HG02678 (cell line): ENCODE results near the gene OR2T29.
"Not testable (repeated sequence)": the region's sequence is repeated elsewhere in the genome, so short reads cannot be mapped to it uniquely, and the experiment has no call there.

Source experiments
- ATAC-seq: cut with Tn5 transposase; IDR thresholded peaks from one replicate; pipeline ENCODE4 v1.9.1; 2021; ENCODE audit warnings: mild to moderate bottlenecking, moderate library complexity; ENCODE audit not compliant: unreplicated experiment

Gene OR2T29

DNA sequence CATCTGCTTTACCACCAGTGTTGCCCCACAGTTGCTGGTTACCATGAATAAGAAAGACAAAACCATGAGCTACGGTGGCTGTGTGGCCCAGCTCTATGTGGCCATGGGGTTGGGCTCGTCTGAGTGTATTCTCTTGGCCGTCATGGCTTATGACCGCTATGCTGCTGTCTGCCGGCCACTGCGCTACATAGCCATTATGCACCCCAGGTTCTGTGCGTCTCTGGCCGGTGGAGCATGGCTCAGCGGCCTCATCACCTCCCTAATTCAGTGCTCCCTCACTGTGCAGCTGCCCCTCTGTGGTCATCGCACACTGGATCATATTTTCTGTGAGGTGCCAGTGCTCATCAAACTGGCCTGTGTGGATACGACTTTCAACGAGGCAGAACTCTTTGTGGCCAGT lies 40.7 kb downstream of the OR2T29 start:
- ATAC-seq = no peak

- ATAC-seq = not testable (repeated sequence)
Observed at GRCh38 chr1:248510217-248510616, 52.4 kb downstream of the OR2T29 start.

- ATAC-seq = not testable (repeated sequence)
Observed at GRCh38 chr1:248507773-248508172, 54.8 kb downstream of the OR2T29 start, which contains the start of gene OR2G6. Gene OR2G6, plus strand, starts transcription at chr1:248508073. Its CDS starts 13,574 bp downstream, at chr1:248521647.
